Loucy (cell line): ENCODE measurements around the gene DDIT3.

Experiments
- CTCF ChIP-seq: fragments of 200-600 bp; sonication (generic); conservative IDR thresholded peaks from 2 replicates; pipeline ENCODE4 v1.5.1; 2014; ENCODE audit warnings: mild to moderate bottlenecking, antibody characterized with exemption, low read length
- EZH2phosphoT487 ChIP-seq: fragments of 200-600 bp; IDR thresholded peaks from 2 replicates; pipeline ENCODE4 v1.6.1; 2018; ENCODE audit warnings: antibody characterized with exemption, mild to moderate bottlenecking, moderate library complexity, borderline replicate concordance

DNA sequence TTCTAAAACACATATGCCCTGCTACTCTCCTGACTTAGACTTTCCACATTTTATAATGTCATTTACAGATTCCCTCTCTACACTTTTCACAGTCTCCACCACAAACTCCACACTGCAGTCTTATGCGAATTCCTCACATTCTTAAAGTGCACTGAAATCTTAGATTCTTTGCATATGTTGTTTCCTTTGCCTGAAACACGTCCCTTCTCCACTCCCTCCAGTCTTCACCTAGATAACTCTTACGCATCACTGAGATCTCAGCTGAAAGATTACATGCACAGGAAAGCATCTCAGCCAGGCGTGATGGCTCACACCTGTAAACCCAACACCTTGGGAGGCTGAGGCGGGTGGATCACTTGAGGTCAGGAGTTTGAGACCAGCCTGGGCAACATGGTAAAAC is 36.8 kb downstream of the DDIT3 start:
- TF ChIP-seq CTCF (no peak), EZH2phosphoT487 (no peak)
